Right lung (tissue), 5 donors: ENCODE measurements around the gene PEAK1. TPM values are rescaled to one million over a fixed set of nuclear protein-coding genes. Genes with fewer than 3 reads are reported as not detected.
"Not testable (repeated sequence)": the region's sequence is repeated elsewhere in the genome, so short reads cannot be mapped to it uniquely, and the experiment has no call there.

Source experiments
- DNase-seq, 2 donors: peaks; one replicate each; pipeline ENCODE4 v3.0.0-alpha.2; 2013
- polyA plus RNA-seq, 5 donors: library from polyadenylated mRNA; unstranded; fragments of 120-200 nt; gene quantifications; one replicate each; pipeline versions ENCODE4 v1.2.1 to v1.2.3, GENCODE V29; 2013; ENCODE audit warnings: inconsistent platforms in 1 of 5, low replicate concordance in 1 of 5; ENCODE audit not compliant: insufficient read length in 5 of 5, insufficient read depth in 1 of 5

PEAK1 gene
- polyA plus RNA-seq, 5 donors: 34.0 to 65.8 (median 61.3) TPM

GRCh38 chr15:77311618-77312398, 108.1 kb downstream of the PEAK1 start:
- no peak for DNase-seq

DNA sequence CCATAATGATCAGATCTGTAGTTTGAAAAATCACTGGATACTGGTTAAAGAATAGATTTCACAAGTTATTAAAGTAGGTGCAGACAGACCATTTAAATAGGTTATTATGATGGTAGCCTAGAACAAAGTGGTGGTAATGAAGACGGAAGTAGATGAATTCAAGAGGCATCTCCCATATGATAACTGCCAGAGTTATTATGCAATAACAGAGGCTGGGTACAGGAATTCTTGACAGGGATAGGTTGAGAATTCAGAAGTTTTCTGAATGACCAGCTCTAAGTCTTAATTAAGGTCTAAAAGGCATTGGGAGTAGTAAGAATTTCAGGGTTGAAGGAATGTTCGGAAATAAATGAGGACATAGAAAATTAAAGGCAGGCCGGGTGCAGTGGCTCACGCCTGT, 108.9 kb downstream of the PEAK1 start:
- no peak for DNase-seq

DNA sequence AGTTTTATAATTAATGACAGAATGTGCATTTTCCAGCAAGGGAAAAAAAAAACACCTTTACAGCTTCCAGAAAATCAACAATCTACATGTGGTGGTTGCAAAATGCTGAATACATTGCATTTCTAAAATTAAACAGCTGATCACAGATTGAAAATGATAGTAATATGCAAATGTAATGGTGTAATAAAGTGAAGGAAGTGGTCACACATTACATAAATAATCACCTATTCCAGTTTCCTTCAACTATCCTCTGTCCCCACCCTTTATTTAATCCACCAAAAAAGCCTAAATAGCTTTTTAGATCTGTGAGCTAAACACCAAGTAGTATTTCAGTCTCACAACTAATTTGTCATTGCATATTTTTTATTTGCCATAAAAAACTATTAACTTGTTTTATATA, 110.5 kb downstream of the PEAK1 start:
- no peak for DNase-seq

GRCh38 chr15:77305953-77306352, 114.0 kb downstream of the PEAK1 start:
- no peak for DNase-seq

GRCh38 chr15:77296773-77297337, 123.0 kb downstream of the PEAK1 start:
- no peak for DNase-seq

DNA sequence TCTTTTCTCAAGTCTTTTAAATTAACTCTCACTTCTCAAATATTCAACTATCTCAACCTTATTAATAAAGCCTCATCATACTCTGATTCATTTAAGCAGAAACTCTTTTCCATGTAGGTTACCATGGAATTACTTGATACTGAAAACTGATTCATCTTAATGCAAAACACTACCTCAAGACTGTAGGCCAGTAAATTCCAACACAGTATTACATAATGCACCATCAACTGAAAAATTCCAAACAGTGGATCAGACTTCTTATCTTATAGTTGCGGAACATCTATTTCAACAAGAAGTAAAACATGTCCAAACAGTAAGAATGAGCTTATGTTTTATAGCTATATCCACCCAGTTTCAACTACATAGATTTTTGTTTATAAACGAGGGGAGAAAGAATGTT, 124.5 kb downstream of the PEAK1 start:
- no peak for DNase-seq

- no peak for DNase-seq
Observed at GRCh38 chr15:77292969-77293558, 126.8 kb downstream of the PEAK1 start.

- DNase-seq: no peak
Observed at GRCh38 chr15:77291107-77291506, 128.8 kb downstream of the PEAK1 start.

- no peak for DNase-seq
Observed at GRCh38 chr15:77287385-77287784, 132.5 kb downstream of the PEAK1 start.

- no peak for DNase-seq
Observed at GRCh38 chr15:77285057-77285997, 134.6 kb downstream of the PEAK1 start.

DNA sequence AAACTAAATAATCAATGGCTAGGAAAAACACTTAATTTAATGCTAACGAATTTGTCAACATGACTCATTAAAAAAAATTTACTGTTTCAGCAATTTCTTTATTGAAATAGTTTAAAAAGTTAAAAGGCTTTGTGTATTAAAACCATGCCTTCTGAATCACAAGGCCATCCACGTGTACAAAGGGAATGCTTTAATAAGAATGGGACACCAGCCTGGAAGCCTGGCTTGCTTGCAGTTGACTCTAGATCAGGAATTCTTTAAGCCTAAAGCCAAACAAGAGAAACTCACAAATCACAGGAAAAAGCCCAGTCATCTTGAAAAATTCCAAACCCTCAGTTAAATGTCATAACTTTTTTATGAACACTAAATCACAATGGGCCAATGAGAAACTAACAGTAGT, 137.6 kb downstream of the PEAK1 start:
- no peak for DNase-seq

GRCh38 chr15:77276943-77277342, 143.0 kb downstream of the PEAK1 start:
- DNase-seq: no peak

DNA sequence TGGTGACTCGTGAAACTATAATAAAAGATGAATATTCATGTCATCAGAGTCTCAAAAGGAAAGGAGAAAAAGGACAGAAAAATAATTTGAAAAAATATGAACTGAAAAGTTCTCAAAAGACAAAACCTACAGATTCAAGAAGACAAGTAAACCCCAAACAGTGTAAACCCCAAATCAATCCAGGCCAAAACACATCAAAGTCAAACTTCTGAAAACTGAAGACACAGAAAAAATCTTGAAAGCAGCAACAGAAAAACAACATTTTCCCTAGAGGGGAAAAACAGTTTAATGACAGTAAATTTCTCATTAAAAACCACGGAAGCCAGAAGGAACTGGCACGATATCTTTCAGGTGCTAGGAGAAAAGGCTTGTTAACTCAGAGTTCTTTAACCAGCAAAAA, 143.8 kb downstream of the PEAK1 start:
- no peak for DNase-seq

GRCh38 chr15:77273136-77273535, 146.8 kb downstream of the PEAK1 start:
- not testable (repeated sequence) for DNase-seq

- no peak for DNase-seq
Observed at GRCh38 chr15:77266708-77267386, 153.1 kb downstream of the PEAK1 start.

GRCh38 chr15:77255385-77255784, 164.5 kb downstream of the PEAK1 start:
- DNase-seq: no peak

- no peak for DNase-seq
Observed at GRCh38 chr15:77251662-77252061, 168.2 kb downstream of the PEAK1 start.

GRCh38 chr15:77247116-77247515, 172.8 kb downstream of the PEAK1 start:
- no peak for DNase-seq

GRCh38 chr15:77243716-77244401, 176.0 kb downstream of the PEAK1 start:
- DNase-seq: no peak

GRCh38 chr15:77243135-77243534, 176.8 kb downstream of the PEAK1 start:
- no peak for DNase-seq
